ENCODE measurements around the gene BCAS1. TPM values are rescaled to one million over a fixed set of nuclear protein-coding genes. Genes with fewer than 3 reads are reported as not detected.

Gene BCAS1
- total RNA-seq, 1 donor from 2014 or later, result not detected

GRCh38 chr20:54110457-54110856 is 40.1 kb upstream of the BCAS1 start:
- no peak for TF ChIP-seq CTCF (conservative IDR thresholded peaks at IDR 0.05)
- no peaks in the 10 kb centered on the region for H3K36me3 Mint-ChIP-seq (ENCODE audit: low read depth)
- H3K4me1 Mint-ChIP-seq, result no peaks in the 10 kb centered on the region
- no peak overlapping the region for H3K27ac Mint-ChIP-seq (ENCODE audit: unreplicated experiment)
- no peak for DNase-seq (ENCODE audit: low read depth, low spot score)
- H3K27me3 Mint-ChIP-seq (ENCODE audit: low read depth), result no peaks in the 10 kb centered on the region
- no peaks in the 10 kb centered on the region for H3K9me3 Mint-ChIP-seq
- H3K4me3 Mint-ChIP-seq, result no peak overlapping the region

- H3K36me3 Mint-ChIP-seq (ENCODE audit: low read depth), result no peaks in the 10 kb centered on the region
- no peak for TF ChIP-seq CTCF (conservative IDR thresholded peaks at IDR 0.05)
- H3K27ac Mint-ChIP-seq (ENCODE audit: unreplicated experiment), result no peak overlapping the region
- H3K4me3 Mint-ChIP-seq, result no peak overlapping the region
- DNase-seq (ENCODE audit: low read depth, low spot score), result no peak
- no peaks in the 10 kb centered on the region for H3K27me3 Mint-ChIP-seq (ENCODE audit: low read depth)
- no peaks in the 10 kb centered on the region for H3K9me3 Mint-ChIP-seq
- H3K4me1 Mint-ChIP-seq, result no peaks in the 10 kb centered on the region
Measured at GRCh38 chr20:54110041-54110440, 39.6 kb upstream of the BCAS1 start.

DNA sequence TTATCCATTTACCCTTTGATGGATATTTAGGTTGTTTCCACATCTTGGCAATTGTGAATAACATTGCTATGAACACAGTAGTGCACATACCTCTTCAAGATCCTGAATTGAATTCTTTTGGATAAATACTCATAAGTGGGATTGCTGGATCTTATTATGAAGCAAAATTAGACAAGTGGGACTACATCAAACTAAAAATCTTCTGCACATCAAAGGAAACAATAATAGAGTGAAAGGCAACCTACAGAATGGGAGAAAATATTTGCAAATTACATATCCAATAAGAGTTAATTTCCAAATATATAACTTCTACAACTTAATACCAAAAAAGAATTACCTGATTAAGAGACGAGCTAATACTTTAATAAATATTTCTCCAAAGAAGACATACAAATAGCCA is 38.4 kb upstream of the BCAS1 start:
- Mint-ChIP-seq H3K9me3 (no peaks in the 10 kb centered on the region), H3K4me1 (no peaks in the 10 kb centered on the region), H3K27ac (ENCODE audit: unreplicated experiment) (no peak overlapping the region), H3K36me3 (ENCODE audit: low read depth) (no peaks in the 10 kb centered on the region), H3K27me3 (ENCODE audit: low read depth) (no peaks in the 10 kb centered on the region), H3K4me3 (no peak overlapping the region)
- no peak for DNase-seq (ENCODE audit: low read depth, low spot score)
- no peak for TF ChIP-seq CTCF (conservative IDR thresholded peaks at IDR 0.05)

DNA sequence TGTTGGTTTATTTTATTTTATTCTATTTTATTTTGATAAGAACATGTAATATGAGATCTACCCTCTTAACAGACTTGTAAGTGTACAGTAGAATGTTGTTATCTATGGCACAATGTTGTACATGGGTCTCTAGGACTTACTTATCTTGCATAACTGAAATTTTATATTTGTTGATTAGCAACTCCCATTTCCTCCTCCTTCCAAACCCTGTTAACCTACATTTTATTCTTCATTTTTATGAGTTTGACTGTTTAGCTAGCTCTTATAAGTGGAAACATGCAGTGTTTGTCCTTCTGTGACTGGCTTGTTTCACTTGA is 37.9 kb upstream of the BCAS1 start:
- Mint-ChIP-seq H3K4me3 (no peak overlapping the region), H3K36me3 (ENCODE audit: low read depth) (no peaks in the 10 kb centered on the region), H3K9me3 (no peaks in the 10 kb centered on the region), H3K27me3 (ENCODE audit: low read depth) (no peaks in the 10 kb centered on the region), H3K27ac (ENCODE audit: unreplicated experiment) (no peak overlapping the region), H3K4me1 (no peaks in the 10 kb centered on the region)
- TF ChIP-seq CTCF (conservative IDR thresholded peaks at IDR 0.05), result no peak
- no peak for DNase-seq (ENCODE audit: low read depth, low spot score)

DNA sequence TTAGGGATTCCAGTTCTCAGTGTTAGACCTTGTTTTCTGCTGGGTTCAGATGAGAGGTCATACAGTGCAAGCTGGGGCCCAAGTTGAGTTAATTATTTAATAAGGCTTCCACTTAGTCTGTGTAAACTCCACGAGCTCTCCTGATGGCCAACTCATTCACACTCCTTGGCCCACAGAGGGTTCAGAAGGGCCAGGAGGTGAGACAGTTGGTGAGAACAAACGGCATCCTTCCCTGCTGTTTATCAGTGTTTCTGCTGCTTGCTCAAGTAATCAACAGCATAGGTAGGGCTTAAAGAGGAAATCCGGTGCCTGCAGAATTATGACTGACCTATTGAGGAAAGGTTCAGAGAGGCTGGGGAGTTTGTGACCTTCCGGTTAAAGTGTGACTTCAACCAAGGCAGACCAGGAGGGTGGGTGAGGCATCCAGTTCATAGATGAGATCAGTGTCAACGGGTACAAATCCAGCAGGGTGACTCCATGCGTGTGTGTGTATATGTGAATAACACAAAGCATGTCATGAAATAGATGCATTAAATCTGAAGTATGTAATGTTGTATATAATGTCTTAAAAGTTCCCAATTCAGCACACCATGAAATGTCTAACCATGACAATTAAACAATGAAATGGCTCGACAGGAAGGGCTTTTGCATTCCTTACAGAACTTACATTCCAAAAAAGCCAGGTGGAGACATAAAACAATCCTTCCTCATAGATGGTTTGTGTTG is 37.4 kb upstream of the BCAS1 start:
- no peak for TF ChIP-seq CTCF (conservative IDR thresholded peaks at IDR 0.05)
- no peaks in the 10 kb centered on the region for H3K27me3 Mint-ChIP-seq (ENCODE audit: low read depth)
- no peak overlapping the region for H3K4me3 Mint-ChIP-seq
- no peak for DNase-seq (ENCODE audit: low read depth, low spot score)
- H3K9me3 Mint-ChIP-seq, result no peaks in the 10 kb centered on the region
- H3K4me1 Mint-ChIP-seq, result no peaks in the 10 kb centered on the region
- H3K36me3 Mint-ChIP-seq (ENCODE audit: low read depth), result no peaks in the 10 kb centered on the region
- no peak overlapping the region for H3K27ac Mint-ChIP-seq (ENCODE audit: unreplicated experiment)
